DMS 273 (cell line): ENCODE measurements around the gene SHC2.

Source experiments
- DNase-seq: peaks from one replicate; lab custom pipeline; 2025; ENCODE audit not compliant: unreplicated experiment; lab: John Stamatoyannopoulos, UW

Gene SHC2, protein sequence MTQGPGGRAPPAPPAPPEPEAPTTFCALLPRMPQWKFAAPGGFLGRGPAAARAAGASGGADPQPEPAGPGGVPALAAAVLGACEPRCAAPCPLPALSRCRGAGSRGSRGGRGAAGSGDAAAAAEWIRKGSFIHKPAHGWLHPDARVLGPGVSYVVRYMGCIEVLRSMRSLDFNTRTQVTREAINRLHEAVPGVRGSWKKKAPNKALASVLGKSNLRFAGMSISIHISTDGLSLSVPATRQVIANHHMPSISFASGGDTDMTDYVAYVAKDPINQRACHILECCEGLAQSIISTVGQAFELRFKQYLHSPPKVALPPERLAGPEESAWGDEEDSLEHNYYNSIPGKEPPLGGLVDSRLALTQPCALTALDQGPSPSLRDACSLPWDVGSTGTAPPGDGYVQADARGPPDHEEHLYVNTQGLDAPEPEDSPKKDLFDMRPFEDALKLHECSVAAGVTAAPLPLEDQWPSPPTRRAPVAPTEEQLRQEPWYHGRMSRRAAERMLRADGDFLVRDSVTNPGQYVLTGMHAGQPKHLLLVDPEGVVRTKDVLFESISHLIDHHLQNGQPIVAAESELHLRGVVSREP

DNA sequence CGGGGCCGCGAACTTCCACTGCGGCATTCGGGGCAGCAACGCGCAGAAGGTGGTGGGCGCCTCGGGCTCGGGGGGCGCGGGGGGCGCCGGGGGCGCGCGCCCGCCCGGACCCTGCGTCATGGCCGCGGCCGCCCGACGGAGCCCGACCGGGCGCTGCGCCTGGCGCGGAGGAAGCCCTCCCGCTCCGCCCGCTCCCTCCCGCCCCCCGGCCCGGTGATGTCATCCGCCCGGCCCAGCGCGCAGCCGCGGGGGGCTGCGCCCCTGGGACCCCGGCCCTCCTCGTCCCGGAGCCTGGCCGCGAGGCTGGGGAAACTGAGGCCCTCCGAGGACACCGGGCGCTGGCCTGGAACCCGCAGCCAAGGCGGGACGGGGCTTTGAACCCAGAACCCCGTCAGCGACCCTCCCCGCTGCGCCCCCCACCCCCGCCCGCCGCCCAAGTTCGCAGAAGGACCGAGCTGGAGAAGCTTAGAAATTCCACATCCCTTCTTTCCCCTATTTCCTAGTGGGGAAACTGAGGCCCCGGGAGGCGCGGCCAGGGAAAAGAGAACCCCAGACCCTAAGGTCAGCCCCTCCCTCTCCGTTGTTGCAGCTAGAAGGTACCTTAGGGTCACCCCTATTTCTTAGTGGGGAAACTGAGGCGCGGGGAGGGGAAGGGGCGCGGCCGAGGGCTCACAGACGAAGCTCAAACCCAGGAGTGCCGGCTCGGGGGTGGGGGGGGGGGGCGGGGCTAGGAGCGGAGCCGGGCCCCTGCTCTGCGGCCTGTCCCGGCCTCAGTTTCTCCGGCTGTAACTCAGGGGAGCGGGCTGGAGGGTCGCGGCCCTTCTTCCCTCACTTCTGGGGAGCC is at the start of gene SHC2:
SHC2 (minus strand) TSS at position 157 of the 844 bp plus-strand sequence; CDS start at position 120, 37 bp downstream.
- peak; percentile 50 for DNase-seq

DNA sequence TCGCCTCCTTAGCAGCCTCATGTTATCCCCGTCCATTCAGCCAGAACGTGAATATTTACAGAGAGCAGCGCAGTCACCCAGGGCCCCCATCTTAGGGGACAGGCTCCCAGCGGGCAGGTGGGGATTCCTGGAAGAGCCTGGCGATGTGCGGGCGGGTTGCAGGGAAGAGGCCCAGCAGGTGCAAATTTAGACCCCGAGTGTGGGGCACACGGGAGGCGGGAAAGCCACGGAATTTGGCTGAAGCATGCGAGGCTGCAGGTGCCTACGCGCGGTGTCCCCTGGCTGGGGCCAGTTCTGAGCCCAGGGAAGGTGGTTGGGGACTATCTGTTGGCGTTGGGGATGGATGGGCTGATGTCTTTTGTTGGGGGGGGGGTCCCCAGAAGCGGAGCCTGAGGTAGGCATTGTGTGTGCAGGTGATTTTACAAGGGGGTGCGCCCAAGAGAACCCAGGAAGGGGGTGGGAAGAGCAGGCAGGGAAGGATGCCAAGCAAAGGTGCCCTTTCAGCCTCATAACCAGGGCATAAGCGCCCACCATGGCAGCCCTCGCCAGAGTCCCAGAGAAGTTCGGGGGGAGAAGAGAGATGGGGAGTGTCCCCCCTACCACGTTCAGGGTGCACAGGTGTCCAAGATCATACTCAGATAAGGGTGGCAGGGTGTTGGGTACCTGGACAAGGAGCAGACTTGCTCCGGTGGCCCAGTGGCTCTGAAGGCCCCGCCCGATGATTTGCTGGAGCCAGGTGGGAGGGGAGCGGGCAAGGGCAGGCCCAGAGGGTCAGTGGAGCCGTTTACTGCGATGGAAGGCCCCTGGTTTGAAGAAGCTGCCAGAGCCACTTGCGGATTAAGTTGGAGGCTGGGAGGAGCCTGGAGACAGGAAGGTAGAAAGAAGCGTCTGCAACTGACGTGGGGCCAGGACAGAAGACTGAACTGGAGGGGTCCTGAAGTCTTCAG is 47.6 kb upstream of the SHC2 start:
- no peak for DNase-seq

DNA sequence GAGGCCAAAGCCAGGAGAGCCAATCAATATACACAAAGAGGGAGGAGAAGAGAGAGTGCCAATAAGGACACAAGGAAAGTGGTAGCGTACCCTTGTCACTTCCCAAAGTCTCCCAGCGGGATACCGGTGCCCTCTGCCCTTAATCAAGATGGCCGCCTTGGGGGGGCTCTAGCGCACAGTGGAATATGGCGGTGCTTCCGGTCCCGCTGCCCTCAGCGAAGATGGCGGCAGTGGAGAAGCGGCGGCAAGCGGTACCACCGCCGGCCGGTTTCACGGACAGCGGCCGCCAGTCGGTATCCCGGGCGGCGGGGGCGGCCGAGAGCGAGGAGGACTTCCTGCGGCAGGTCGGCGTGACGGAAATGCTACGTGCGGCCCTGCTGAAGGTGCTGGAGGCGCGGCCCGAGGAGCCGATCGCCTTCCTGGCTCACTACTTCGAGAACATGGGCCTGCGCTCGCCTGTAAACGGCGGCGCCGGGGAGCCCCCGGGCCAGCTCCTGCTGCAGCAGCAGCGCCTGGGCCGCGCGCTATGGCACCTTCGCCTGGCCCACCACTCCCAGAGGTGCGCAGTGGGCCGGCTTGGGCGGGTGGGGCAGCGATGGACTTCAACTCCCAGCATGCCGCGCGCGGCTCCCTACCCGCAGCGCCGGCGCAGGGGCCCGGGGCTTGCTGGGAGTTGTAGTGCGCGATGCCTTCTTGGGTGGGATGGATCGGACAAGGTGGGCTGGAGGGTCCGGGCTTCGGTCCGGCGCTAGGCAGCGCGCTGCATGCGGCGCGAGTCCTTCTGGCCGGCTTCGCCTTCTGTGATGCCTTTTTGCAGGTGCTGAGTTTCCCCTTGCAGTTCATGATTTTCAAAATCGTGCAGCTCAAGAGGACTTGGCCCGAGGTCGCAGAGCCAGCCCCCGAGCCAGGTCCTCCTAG is 46.7 kb upstream of the SHC2 start, which contains the start of gene TPGS1:
TPGS1 (plus strand) TSS at position 212 of the 918 bp plus-strand sequence; CDS start at position 222, 10 bp downstream.
- peak; percentile 95 for DNase-seq

DNA sequence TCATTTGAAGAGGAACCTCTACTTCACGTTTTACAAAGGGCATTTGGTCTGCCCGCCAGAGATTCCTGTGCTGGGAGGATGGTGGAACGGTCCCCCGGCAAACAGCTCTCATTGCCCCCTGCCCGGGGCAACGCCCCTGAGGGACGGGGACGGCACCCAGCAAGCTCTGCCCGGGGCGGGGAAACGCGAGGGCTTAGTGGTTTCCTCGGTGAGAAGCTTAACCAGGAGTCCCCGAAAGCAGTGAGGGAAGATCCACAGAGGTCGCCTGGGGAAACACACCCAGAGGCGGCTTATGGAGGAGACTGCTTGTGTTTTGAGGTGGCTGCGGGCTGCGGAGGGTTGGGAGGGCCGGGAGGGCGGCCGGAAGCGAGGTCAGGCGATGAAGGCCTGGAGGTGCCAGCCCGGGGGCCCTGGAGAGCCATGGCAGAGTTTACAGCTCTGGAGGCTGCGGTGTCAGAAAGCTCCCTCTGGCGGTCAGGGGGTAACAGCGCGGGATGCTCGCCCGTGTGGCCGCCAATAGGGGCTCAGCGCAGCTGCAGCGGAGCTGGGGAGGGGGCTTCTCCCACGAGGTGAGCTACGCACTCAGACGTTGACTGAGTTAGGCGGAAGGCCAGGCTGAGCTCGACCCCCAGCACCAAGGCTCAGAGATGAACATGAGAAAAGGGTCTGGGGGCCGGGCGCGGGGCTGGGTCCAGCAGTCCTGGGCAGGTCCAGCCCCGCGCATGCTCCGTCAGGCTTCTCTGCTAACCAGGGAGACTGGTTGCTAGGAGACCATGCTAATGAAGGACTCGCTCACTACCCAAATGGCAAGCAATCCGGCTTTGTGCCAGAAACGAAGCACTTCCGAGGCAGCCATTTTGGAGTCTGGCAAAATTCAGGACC is 45.8 kb upstream of the SHC2 start:
- peak; percentile 100 for DNase-seq

DNA sequence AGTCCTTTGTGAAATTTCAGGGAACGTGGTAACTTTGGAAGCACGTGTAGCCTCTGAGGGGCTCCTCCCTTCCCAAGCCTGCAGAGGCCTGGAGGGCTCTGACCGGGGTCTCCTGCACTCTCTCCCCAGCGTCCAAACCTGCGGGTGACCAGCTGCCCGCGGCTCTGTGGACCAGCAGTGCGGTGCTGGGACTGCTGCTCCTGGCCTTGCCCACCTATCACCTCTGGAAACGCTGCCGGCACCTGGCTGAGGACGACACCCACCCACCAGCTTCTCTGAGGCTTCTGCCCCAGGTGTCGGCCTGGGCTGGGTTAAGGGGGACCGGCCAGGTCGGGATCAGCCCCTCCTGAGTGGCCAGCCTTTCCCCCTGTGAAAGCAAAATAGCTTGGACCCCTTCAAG is 43.8 kb upstream of the SHC2 start:
- no peak for DNase-seq

DNA sequence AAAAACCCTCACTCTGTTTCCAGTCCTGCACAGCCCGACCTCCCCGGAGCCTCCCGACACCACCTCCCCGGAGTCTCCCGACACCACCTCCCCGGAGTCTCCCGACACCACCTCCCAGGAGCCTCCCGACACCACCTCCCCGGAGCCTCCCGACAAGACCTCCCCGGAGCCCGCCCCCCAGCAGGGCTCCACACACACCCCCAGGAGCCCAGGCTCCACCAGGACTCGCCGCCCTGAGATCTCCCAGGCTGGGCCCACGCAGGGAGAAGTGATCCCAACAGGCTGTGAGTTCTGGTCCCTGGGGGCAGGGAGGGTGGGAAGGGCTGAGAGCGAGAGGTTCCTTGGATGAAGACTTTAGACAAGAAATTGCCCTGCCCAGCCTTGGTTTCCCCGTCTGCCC is 40.8 kb upstream of the SHC2 start:
- no peak for DNase-seq

DNA sequence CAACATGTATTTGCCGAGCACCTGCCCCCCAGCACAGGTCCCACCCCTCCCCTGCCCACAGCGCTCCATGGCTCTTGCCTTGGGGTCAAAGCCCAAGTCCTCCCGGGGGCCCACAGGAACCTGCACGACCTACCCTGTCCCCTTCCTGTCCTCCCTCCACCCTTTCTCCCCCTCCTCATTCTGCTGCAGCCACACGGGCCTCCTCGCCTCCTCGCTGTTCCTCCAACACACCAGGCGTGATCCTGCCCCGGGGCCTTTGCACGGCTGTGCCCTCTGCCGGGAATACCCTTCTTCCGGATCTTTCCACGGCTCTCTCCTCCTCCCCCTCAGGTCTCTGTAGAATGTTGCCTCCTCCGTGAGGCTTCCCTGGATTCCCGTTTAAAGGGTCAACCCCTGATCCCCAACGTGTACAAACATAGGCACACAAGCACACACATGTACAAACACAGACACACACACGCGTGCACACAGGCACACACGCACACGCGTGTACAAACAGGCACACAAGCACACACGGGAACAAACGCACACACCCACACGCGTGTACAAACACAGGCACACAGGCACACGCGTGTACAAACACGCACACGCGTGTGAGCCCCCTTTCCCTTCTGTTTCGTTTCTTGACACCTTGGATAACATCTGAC is 38.3 kb upstream of the SHC2 start:
- DNase-seq, result no peak

DNA sequence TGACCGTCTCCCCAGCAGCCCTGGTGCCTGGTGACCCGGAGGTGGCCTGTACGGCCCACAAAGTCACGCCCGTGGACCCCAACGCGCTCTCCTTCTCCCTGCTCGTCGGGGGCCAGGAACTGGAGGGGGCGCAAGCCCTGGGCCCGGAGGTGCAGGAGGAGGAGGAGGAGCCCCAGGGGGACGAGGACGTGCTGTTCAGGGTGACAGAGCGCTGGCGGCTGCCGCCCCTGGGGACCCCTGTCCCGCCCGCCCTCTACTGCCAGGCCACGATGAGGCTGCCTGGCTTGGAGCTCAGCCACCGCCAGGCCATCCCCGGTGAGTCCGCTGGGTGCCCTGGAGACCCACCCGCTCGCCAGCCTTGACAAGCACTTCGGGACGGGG is 37.7 kb upstream of the SHC2 start:
- DNase-seq, result no peak

- DNase-seq, result peak; percentile 70
Measured at GRCh38 chr19:497869-498510, 37.2 kb upstream of the SHC2 start.

GRCh38 chr19:497491-497868 is 36.6 kb upstream of the SHC2 start:
- DNase-seq, result no peak

DNA sequence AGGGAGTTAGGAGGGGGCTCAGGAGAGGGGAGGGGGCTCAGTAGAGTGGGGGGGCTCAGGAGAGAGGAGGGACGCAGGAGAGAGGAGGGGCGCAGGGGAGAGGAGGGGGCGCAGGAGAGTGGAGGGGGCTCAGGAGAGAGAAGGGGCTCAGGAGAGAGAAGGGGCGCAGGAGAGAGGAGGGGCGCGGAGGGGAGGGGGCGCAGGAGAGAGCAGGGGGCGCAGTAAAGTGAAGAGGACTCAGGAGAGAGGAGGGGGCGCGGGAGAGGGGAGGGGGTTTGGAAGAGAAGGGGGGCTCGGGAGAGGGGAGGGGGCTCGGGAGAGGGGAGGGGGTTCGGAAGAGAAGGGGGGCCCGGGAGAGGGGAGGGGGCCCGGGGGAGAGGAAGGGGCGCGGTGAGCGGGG is 36.2 kb upstream of the SHC2 start:
- no peak for DNase-seq

GRCh38 chr19:496112-496665 is 35.4 kb upstream of the SHC2 start, which contains the start of gene MADCAM1:
Gene MADCAM1 (plus strand): TSS chr19:496486. CDS start chr19:496500, 14 bp downstream.
- DNase-seq, result no peak

DNA sequence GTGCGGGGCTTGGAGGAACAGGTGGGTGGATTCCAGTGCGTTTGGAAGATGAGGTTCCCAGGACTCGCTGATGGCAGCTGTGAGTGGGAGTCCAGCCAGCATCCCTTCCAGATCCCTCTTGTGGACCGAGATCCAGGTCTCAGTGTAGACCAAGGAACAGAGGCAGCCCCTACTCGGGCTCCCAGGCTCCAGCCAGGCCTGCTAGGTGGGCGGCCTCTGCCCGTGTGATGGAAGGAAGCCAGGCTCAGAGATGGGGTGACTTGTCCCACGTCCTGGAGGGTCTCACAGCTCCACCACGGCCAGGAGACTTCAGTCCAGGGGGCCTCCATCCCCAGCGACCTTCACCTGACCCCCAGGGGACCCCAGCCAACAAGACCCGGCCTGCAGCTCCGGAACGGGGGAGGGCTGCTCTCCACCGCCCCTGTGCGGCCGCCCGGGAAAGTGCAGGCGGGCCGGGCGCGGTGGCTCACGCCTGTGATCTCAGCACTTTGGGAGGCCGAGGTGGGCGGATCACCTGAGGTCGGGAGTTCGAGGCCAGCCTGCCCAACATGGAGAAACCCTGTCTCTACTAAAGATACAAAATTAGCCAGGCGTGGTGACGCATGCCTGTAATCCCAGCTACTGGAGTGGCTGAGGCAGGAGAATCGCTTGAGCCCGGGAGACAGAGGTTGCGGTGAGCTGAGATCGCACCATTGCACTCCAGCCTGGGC is 34.7 kb upstream of the SHC2 start:
- peak; percentile 94 for DNase-seq

- DNase-seq, result no peak
Measured at GRCh38 chr19:495081-495401, 34.2 kb upstream of the SHC2 start.

- DNase-seq, result no peak
Measured at GRCh38 chr19:494171-495080, 33.6 kb upstream of the SHC2 start.
